HepG2 (cell line): ENCODE data around the gene HIVEP2. TPM values are rescaled to one million over a fixed set of nuclear protein-coding genes. Genes with fewer than 3 reads are reported as not detected.

Experiments
- BHLHE40 ChIP-seq: IDR thresholded peaks from 2 replicates; pipeline ENCODE4 v1.6.1; 2011; ENCODE audit warnings: low read length, improper control_type of control experiment
- CAMTA2 ChIP-seq: sonication (generic); formaldehyde crosslinking; IDR thresholded peaks from 2 replicates; pipeline ENCODE4 v1.4.0; 2020; ENCODE audit warnings: mild to moderate bottlenecking, missing genetic modification reagents, borderline replicate concordance
- DMAP1 ChIP-seq: IDR thresholded peaks from 2 replicates; pipeline ENCODE4 v1.6.1; 2016
- DR1 ChIP-seq: sonication (generic); formaldehyde crosslinking; IDR thresholded peaks from 2 replicates; pipeline ENCODE4 v1.8.0; 2021; ENCODE audit warnings: mild to moderate bottlenecking, missing genetic modification reagents, inconsistent platforms
- FOXO1 ChIP-seq: sonication (generic); formaldehyde crosslinking; IDR thresholded peaks from 2 replicates; pipeline ENCODE4 v1.4.0; 2020; ENCODE audit warnings: missing genetic modification reagents
- KLF16 ChIP-seq, 2 experiments: sonication (generic) in 1 of 2; formaldehyde crosslinking in 1 of 2; IDR thresholded peaks; 2 replicates each; pipeline versions ENCODE4 v1.6.1 to v1.8.0; 2016 to 2023; ENCODE audit warnings: missing genetic modification reagents in 2 of 2, missing compliant biosample characterization in 1 of 2
- MAFG ChIP-seq: sonication (generic); formaldehyde crosslinking; IDR thresholded peaks from 2 replicates; pipeline ENCODE4 v1.5.1; 2020; ENCODE audit warnings: mild to moderate bottlenecking, missing genetic modification reagents
- MBNL3 ChIP-seq: fragments of 250-450 bp; sonication (Bioruptor Pico); conservative IDR thresholded peaks from 2 replicates; pipeline ENCODE4 v1.8.0; 2022; ENCODE audit warnings: mild to moderate bottlenecking, inconsistent platforms
- NR2C2 ChIP-seq: sonication (generic); formaldehyde crosslinking; IDR thresholded peaks from 2 replicates; pipeline ENCODE4 v1.4.0; 2020; ENCODE audit warnings: missing genetic modification reagents, mild to moderate bottlenecking, moderate library complexity, borderline replicate concordance
- PAF1 ChIP-seq: IDR thresholded peaks from 2 replicates; pipeline ENCODE4 v1.6.1; 2016; ENCODE audit warnings: missing genetic modification reagents, missing compliant biosample characterization
- PAX8 ChIP-seq: sonication (generic); formaldehyde crosslinking; IDR thresholded peaks from 2 replicates; pipeline ENCODE4 v1.8.0; 2022; ENCODE audit warnings: mild to moderate bottlenecking, missing genetic modification reagents, borderline replicate concordance
- PHB2 ChIP-seq: fragments of 450-650 bp; IDR thresholded peaks from 2 replicates; pipeline ENCODE4 v1.6.1; 2018; ENCODE audit not compliant: partially characterized antibody
- SATB2 ChIP-seq: sonication (generic); formaldehyde crosslinking; IDR thresholded peaks from 2 replicates; pipeline ENCODE4 v1.5.0; 2020; ENCODE audit warnings: missing genetic modification reagents
- ZBTB38 ChIP-seq: sonication (generic); formaldehyde crosslinking; IDR thresholded peaks from 2 replicates; pipeline ENCODE4 v1.5.1; 2020; ENCODE audit warnings: mild to moderate bottlenecking, missing genetic modification reagents
- ZNF121 ChIP-seq: sonication (generic); formaldehyde crosslinking; IDR thresholded peaks from 2 replicates; pipeline ENCODE4 v1.5.0; 2020; ENCODE audit warnings: mild to moderate bottlenecking, missing genetic modification reagents
- ZNF672 ChIP-seq: sonication (generic); formaldehyde crosslinking; IDR thresholded peaks from 2 replicates; pipeline ENCODE4 v1.8.1; 2022; ENCODE audit warnings: missing genetic modification reagents
- ZNF749 ChIP-seq: sonication (generic); formaldehyde crosslinking; IDR thresholded peaks from 2 replicates; pipeline ENCODE4 v1.8.0; 2022; ENCODE audit warnings: mild to moderate bottlenecking, missing genetic modification reagents, moderate library complexity, borderline replicate concordance
- ZNF761 ChIP-seq: sonication (generic); formaldehyde crosslinking; conservative IDR thresholded peaks from 2 replicates; pipeline ENCODE4 v1.4.0; 2020; ENCODE audit warnings: mild to moderate bottlenecking, missing genetic modification reagents
- ZSCAN31 ChIP-seq: sonication (generic); formaldehyde crosslinking; IDR thresholded peaks from 2 replicates; pipeline ENCODE4 v1.5.0; 2020; ENCODE audit warnings: low read depth, mild to moderate bottlenecking, missing genetic modification reagents
- polyA plus RNA-seq, 8 experiments: library from polyadenylated mRNA; depleted of rRNA in 3 of 8; stranded (reverse) in 7 of 8; unstranded in 1 of 8; fragments of >200 nt; fragmentation: Illumina TruSeq in 4 of 8; extraction: Trizol in 4 of 8; gene quantifications; 2 replicates each; pipeline versions ENCODE4 v1.2.1 to v1.2.3, GENCODE V29; 2011 to 2016; ENCODE audit warnings: low read depth in 4 of 8, missing spikeins in 1 of 8, mixed read lengths in 1 of 8; ENCODE audit not compliant: insufficient read depth in 1 of 8
- total RNA-seq, 5 experiments: library from RNA; depleted of rRNA; stranded (reverse); fragments of >200 nt; fragmentation: Illumina TruSeq; extraction: Trizol; gene quantifications; 2 replicates each; pipeline ENCODE4 v1.2.3, GENCODE V29; 2016; ENCODE audit warnings: low read depth in 1 of 5
- TF ChIP-seq, protein P1 (sequence below): IDR thresholded peaks from 2 replicates; pipeline ENCODE4 v1.4.0; 2020; ENCODE audit warnings: mild to moderate bottlenecking, missing genetic modification reagents
- TF ChIP-seq, protein P2 (sequence below): sonication (generic); formaldehyde crosslinking; IDR thresholded peaks from 2 replicates; pipeline ENCODE4 v1.5.0; 2020; ENCODE audit warnings: mild to moderate bottlenecking, missing genetic modification reagents, moderate library complexity
- TF ChIP-seq, protein P3 (sequence below): IDR thresholded peaks from 2 replicates; pipeline ENCODE4 v1.6.1; 2016; ENCODE audit warnings: low read depth, borderline replicate concordance

The HIVEP2 gene
- total and polyA plus RNA-seq, 2 of the 13 experiments (the other 11 are each of a cell fraction or from before 2014, with no cell fraction given): 3.4 to 12.9 TPM

DNA sequence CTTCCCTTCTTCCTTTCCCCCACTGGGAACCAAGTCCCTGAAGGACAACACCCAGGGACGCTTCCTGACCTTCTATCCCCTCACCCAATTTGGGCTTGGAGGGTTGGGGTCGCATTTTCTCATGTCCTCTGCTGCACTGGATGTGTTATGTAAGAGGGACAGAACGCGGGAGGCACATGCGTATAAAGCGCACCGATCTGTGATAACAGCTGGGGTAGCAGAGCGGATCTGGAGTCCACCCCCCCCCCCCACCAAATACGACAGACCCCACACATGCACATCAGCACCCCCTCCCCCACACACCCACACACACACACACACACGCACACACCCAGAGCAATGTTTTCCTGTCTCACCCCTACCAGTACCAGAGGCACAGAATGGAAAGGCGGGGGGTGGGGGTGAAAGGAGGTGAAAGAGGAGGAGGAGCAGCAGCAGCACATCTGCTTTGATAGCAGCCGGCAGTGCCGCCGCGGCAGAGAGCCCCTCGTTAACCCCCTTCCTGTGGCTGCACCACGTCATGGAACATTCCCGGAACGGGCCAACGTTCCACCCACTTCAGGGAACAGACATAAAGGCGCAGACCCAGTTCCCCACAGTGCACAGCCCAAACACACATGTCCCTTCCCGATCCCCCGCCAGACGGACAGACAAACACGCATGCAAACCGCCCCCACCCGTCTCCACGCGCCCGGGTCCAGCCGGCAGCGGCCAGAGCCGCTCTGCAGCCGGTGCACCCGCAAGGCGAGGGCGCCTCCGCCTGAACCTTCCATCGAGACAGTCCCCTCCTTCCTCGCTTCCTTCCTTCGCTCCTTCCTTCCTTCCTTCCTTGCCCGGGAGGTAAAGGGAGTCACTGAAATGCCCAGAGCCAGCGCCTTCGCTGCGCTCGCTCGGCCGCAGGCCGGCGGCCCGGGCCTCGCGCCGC lies 590 bp downstream of the HIVEP2 start (continued):
- TF ChIP-seq, protein P1, sequence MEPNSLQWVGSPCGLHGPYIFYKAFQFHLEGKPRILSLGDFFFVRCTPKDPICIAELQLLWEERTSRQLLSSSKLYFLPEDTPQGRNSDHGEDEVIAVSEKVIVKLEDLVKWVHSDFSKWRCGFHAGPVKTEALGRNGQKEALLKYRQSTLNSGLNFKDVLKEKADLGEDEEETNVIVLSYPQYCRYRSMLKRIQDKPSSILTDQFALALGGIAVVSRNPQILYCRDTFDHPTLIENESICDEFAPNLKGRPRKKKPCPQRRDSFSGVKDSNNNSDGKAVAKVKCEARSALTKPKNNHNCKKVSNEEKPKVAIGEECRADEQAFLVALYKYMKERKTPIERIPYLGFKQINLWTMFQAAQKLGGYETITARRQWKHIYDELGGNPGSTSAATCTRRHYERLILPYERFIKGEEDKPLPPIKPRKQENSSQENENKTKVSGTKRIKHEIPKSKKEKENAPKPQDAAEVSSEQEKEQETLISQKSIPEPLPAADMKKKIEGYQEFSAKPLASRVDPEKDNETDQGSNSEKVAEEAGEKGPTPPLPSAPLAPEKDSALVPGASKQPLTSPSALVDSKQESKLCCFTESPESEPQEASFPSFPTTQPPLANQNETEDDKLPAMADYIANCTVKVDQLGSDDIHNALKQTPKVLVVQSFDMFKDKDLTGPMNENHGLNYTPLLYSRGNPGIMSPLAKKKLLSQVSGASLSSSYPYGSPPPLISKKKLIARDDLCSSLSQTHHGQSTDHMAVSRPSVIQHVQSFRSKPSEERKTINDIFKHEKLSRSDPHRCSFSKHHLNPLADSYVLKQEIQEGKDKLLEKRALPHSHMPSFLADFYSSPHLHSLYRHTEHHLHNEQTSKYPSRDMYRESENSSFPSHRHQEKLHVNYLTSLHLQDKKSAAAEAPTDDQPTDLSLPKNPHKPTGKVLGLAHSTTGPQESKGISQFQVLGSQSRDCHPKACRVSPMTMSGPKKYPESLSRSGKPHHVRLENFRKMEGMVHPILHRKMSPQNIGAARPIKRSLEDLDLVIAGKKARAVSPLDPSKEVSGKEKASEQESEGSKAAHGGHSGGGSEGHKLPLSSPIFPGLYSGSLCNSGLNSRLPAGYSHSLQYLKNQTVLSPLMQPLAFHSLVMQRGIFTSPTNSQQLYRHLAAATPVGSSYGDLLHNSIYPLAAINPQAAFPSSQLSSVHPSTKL: peak; percentile 54; the same call in 1 of the 2 replicates
- TF ChIP-seq ZNF749: no peak
- TF ChIP-seq ZBTB38 (CRISPR knock-in tag): no peak
- TF ChIP-seq NR2C2 (CRISPR knock-in tag): no peak; the same call in 1 of the 2 replicates
- TF ChIP-seq ZNF121 (CRISPR knock-in tag): peak; percentile 93
- TF ChIP-seq, protein P2, sequence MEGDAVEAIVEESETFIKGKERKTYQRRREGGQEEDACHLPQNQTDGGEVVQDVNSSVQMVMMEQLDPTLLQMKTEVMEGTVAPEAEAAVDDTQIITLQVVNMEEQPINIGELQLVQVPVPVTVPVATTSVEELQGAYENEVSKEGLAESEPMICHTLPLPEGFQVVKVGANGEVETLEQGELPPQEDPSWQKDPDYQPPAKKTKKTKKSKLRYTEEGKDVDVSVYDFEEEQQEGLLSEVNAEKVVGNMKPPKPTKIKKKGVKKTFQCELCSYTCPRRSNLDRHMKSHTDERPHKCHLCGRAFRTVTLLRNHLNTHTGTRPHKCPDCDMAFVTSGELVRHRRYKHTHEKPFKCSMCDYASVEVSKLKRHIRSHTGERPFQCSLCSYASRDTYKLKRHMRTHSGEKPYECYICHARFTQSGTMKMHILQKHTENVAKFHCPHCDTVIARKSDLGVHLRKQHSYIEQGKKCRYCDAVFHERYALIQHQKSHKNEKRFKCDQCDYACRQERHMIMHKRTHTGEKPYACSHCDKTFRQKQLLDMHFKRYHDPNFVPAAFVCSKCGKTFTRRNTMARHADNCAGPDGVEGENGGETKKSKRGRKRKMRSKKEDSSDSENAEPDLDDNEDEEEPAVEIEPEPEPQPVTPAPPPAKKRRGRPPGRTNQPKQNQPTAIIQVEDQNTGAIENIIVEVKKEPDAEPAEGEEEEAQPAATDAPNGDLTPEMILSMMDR (CRISPR knock-in tag): no peak
- TF ChIP-seq FOXO1: 0 out of 2 replicates have a peak, but pooled peaks have one; percentile 3
- no peak for TF ChIP-seq SATB2 (CRISPR knock-in tag)
- no peak for TF ChIP-seq PAX8 (CRISPR knock-in tag)
- no peak for TF ChIP-seq PHB2
- TF ChIP-seq CAMTA2 (CRISPR knock-in tag): peak; percentile 85; the same call in 1 of the 2 replicates
- TF ChIP-seq, protein P3, sequence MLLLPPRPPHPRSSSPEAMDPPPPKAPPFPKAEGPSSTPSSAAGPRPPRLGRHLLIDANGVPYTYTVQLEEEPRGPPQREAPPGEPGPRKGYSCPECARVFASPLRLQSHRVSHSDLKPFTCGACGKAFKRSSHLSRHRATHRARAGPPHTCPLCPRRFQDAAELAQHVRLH (CRISPR knock-in tag): peak; percentile 36; the same call in 1 of the 2 replicates
- peak; percentile 51; the same call in 1 of the 2 replicates for TF ChIP-seq PAF1 (CRISPR knock-in tag)
- peak; percentile 33; the same call in 1 of the 2 replicates for TF ChIP-seq DR1 (CRISPR knock-in tag)
- 0 out of 2 replicates have a peak, but pooled peaks have one; percentile 16 for TF ChIP-seq ZNF672
- no peak for TF ChIP-seq ZNF761 (CRISPR knock-in tag)
- peak; percentile 83 for TF ChIP-seq DMAP1 (CRISPR knock-in tag)
- peak; percentile 52 for TF ChIP-seq BHLHE40
- TF ChIP-seq ZSCAN31: peak; percentile 51; the same call in 1 of the 2 replicates
- no peak for TF ChIP-seq MBNL3 (CRISPR knock-in tag)
- TF ChIP-seq KLF16 (CRISPR knock-in tag; IDR thresholded peaks at IDR 0.05): peak in 1 of 2 experiments; percentile 62; a peak in 2 of 4 replicates
- no peak for TF ChIP-seq MAFG (CRISPR knock-in tag)
